H1 (cell line): ENCODE results near the gene UBN1. TPM values are rescaled to one million over a fixed set of nuclear protein-coding genes. Genes with fewer than 3 reads are reported as not detected.

Source experiments
- CTCF ChIA-PET: fragments of 300-600 bp; sonication (Branson Sonifier 250); formaldehyde crosslinking; loops from one replicate; lab custom pipeline; 2021; ENCODE audit not compliant: partially characterized antibody; lab: Charles Lee
- POLR2A ChIA-PET: fragments of 300-600 bp; sonication (Branson Sonifier 250); formaldehyde crosslinking; loops from one replicate; lab custom pipeline; 2021; ENCODE audit warnings: inconsistent platforms; ENCODE audit not compliant: partially characterized antibody; lab: Charles Lee
- DNase-seq, 2 experiments: peaks; one replicate each; pipeline versions ENCODE4 v3.0.0 to v3.0.0-alpha.2; 2010 to 2022; ENCODE audit warnings: low spot score in 2 of 2, low read depth in 1 of 2, mixed read lengths in 1 of 2
- FAIRE-seq: peaks from 2 replicates; lab custom pipeline; 2011; peaks lifted over from hg19 to GRCh38; lab: Jason Lieb, UNC
- H2AFZ ChIP-seq: 2 replicates; pipeline ENCODE4 v1.8.1; 2012; ENCODE audit warnings: low read length, inconsistent platforms
- H2AK5ac ChIP-seq: 2 replicates; pipeline ENCODE4 v1.6.1; 2013; ENCODE audit warnings: low read depth, low read length
- H2BK120ac ChIP-seq: replicated peaks from 2 replicates; pipeline ENCODE3; 2013; ENCODE audit warnings: low read depth, low read length, inconsistent platforms
- H2BK12ac ChIP-seq: 2 replicates; pipeline ENCODE4 v1.6.1; 2013; ENCODE audit warnings: low read depth, low read length
- H2BK15ac ChIP-seq: 2 replicates; pipeline ENCODE4 v1.6.1; 2013; ENCODE audit warnings: low read length
- H2BK20ac ChIP-seq: 2 replicates; pipeline ENCODE4 v1.6.1; 2013; ENCODE audit warnings: low read length
- H2BK5ac ChIP-seq: 2 replicates; pipeline ENCODE4 v1.6.1; 2013; ENCODE audit warnings: low read depth, low read length
- H3K14ac ChIP-seq: 2 replicates; pipeline ENCODE4 v1.6.1; 2013; ENCODE audit warnings: inconsistent platforms; ENCODE audit not compliant: insufficient read length
- H3K18ac ChIP-seq: 2 replicates; pipeline ENCODE4 v1.6.1; 2013; ENCODE audit warnings: low read length; ENCODE audit errors: extremely low read depth
- H3K23ac ChIP-seq: 2 replicates; pipeline ENCODE4 v1.6.1; 2013; ENCODE audit warnings: inconsistent platforms; ENCODE audit not compliant: insufficient read length
- H3K23me2 ChIP-seq: 2 replicates; pipeline ENCODE4 v1.6.1; 2013; ENCODE audit warnings: low read depth, low read length
- H3K27ac ChIP-seq: 2 replicates; pipeline ENCODE4 v1.6.1; 2011; ENCODE audit warnings: low read depth, low read length, inconsistent platforms
- H3K27me3 ChIP-seq, 4 experiments: replicated peaks in 1 of 4; 1 replicate in 1 of 4; 2 replicates in 3 of 4; pipeline versions ENCODE4 v1.6.1 to v1.8.1; 2011 to 2013; ENCODE audit warnings: low read length in 3 of 4, mild to moderate bottlenecking in 3 of 4, inconsistent platforms in 2 of 4, mixed read lengths in 2 of 4, moderate library complexity in 1 of 4; ENCODE audit not compliant: control insufficient read depth in 3 of 4, insufficient read depth in 3 of 4; ENCODE audit errors: extremely low read depth in 1 of 4
- H3K36me3 ChIP-seq, 4 experiments: 2 replicates each; pipeline versions ENCODE4 v1.6.1 to v1.8.1; 2011 to 2013; ENCODE audit warnings: mild to moderate bottlenecking in 4 of 4, low read length in 3 of 4, moderate library complexity in 2 of 4, control low read depth in 1 of 4, inconsistent platforms in 1 of 4; ENCODE audit not compliant: insufficient read depth in 4 of 4, control insufficient read depth in 2 of 4
- H3K4ac ChIP-seq: replicated peaks from 2 replicates; pipeline ENCODE3; 2013; ENCODE audit warnings: low read length, low read depth, mixed read lengths, inconsistent platforms; ENCODE audit not compliant: insufficient read length
- H3K4me1 ChIP-seq, 4 experiments: replicated peaks in 1 of 4; 1 replicate in 1 of 4; 2 replicates in 3 of 4; pipeline versions ENCODE4 v1.6.1 to v1.8.1; 2011 to 2013; ENCODE audit warnings: low read length in 3 of 4, inconsistent platforms in 2 of 4, mixed read lengths in 1 of 4; ENCODE audit not compliant: insufficient read depth in 4 of 4, control insufficient read depth in 3 of 4
- H3K4me2 ChIP-seq, 2 experiments: 2 replicates each; pipeline versions ENCODE4 v1.6.1 to v1.8.1; 2011 to 2013; ENCODE audit warnings: low read depth in 2 of 2, low read length in 2 of 2, control low read depth in 1 of 2, inconsistent platforms in 1 of 2, mild to moderate bottlenecking in 1 of 2; ENCODE audit not compliant: insufficient read depth in 1 of 2
- H3K4me3 ChIP-seq, 4 experiments: fragments of 200-600, 300-600 bp in 1 of 4; sonication (generic), shearing (Covaris generic), sonication (Bioruptor Twin) in 1 of 4; 2 replicates each; pipeline versions ENCODE4 v1.5.1 to v1.8.1; 2011 to 2016; ENCODE audit warnings: low read length in 4 of 4, low read depth in 3 of 4, control low read depth in 2 of 4, inconsistent platforms in 2 of 4, mild to moderate bottlenecking in 2 of 4, mixed read lengths in 1 of 4, moderate library complexity in 1 of 4; ENCODE audit not compliant: insufficient read depth in 2 of 4; ENCODE audit errors: extremely low read depth in 1 of 4
- H3K56ac ChIP-seq: replicated peaks from 2 replicates; pipeline ENCODE3; 2013; ENCODE audit warnings: low read depth, mild to moderate bottlenecking, mixed read lengths, low read length, inconsistent platforms; ENCODE audit not compliant: insufficient read length
- H3K79me1 ChIP-seq: 2 replicates; pipeline ENCODE4 v1.6.1; 2013; ENCODE audit warnings: low read depth, low read length, control low read depth
- H3K79me2 ChIP-seq, 2 experiments: 2 replicates each; pipeline versions ENCODE4 v1.6.1 to v1.8.1; 2012 to 2013; ENCODE audit warnings: low read length in 2 of 2, mild to moderate bottlenecking in 2 of 2, inconsistent platforms in 1 of 2; ENCODE audit not compliant: insufficient read depth in 2 of 2, control insufficient read depth in 1 of 2
- H3K9ac ChIP-seq, 4 experiments: replicated peaks in 1 of 4; 1 replicate in 1 of 4; 2 replicates in 3 of 4; pipeline versions ENCODE4 v1.6.1 to v1.8.1; 2011 to 2013; ENCODE audit warnings: low read depth in 3 of 4, low read length in 3 of 4, control low read depth in 2 of 4, mild to moderate bottlenecking in 2 of 4, moderate library complexity in 2 of 4, inconsistent platforms in 1 of 4; ENCODE audit errors: extremely low read depth in 1 of 4
- H3K9me3 ChIP-seq, 2 experiments: 2 replicates each; pipeline versions ENCODE4 v1.6.1 to v1.8.1; 2012 to 2013; ENCODE audit warnings: mild to moderate bottlenecking in 2 of 2, moderate library complexity in 2 of 2, control low read depth in 1 of 2, inconsistent platforms in 1 of 2, low read depth in 1 of 2, low read length in 1 of 2, mixed read lengths in 1 of 2; ENCODE audit not compliant: insufficient read depth in 2 of 2
- H4K20me1 ChIP-seq, 2 experiments: replicated peaks in 1 of 2; 2 replicates each; pipeline versions ENCODE3 to v1.8.1; 2011 to 2013; ENCODE audit warnings: inconsistent platforms in 2 of 2, low read length in 2 of 2, mild to moderate bottlenecking in 1 of 2; ENCODE audit not compliant: insufficient read depth in 2 of 2, control insufficient read depth in 1 of 2
- H4K5ac ChIP-seq: 2 replicates; pipeline ENCODE4 v1.6.1; 2013; ENCODE audit warnings: low read length, low read depth, mixed read lengths, inconsistent platforms; ENCODE audit not compliant: insufficient read length
- H4K8ac ChIP-seq: 2 replicates; pipeline ENCODE4 v1.8.0; 2013; ENCODE audit warnings: mild to moderate bottlenecking, moderate library complexity, low read length, inconsistent platforms; ENCODE audit not compliant: insufficient read depth; ENCODE audit errors: extremely low read depth
- H4K91ac ChIP-seq: replicated peaks from 2 replicates; pipeline ENCODE3; 2013; ENCODE audit warnings: low read length, mixed read lengths, inconsistent platforms; ENCODE audit not compliant: insufficient read length
- WGBS, 2 experiments: shearing (Covaris generic) in 1 of 2; methylation state at CpG; one replicate each; pipeline versions ENCODE4 v1.1.6 to v1.1.7; 2013 to 2015; ENCODE audit warnings: low lambda C conversion rate in 2 of 2, mixed read lengths in 2 of 2, inconsistent platforms in 1 of 2, low coverage in 1 of 2, missing lambda C conversion rate in 1 of 2; ENCODE audit not compliant: insufficient replicate concordance in 2 of 2, insufficient coverage in 1 of 2, insufficient read length in 1 of 2; ENCODE audit errors: extremely low coverage in 1 of 2, missing lambda C conversion rate in 1 of 2; 5-methylcytosine and 5-hydroxymethylcytosine counted together
- polyA plus RNA-seq, 7 experiments: library from polyadenylated mRNA; depleted of rRNA in 3 of 7; stranded (reverse) in 5 of 7; unstranded in 2 of 7; fragments of >200 nt in 5 of 7; fragments of 200-250 nt in 2 of 7; gene quantifications; 1 replicate in 5 of 7; 2 replicates in 1 of 7; 4 replicates in 1 of 7; pipeline versions ENCODE4 v1.2.1 to v1.2.3, GENCODE V29; 2011 to 2013; ENCODE audit warnings: missing spikeins in 2 of 7, mixed read lengths in 2 of 7
- total RNA-seq: library from RNA; stranded (reverse); fragmentation: NEBNext Ultra II Directional; extraction: Animal tissue kit (Norgen Biotek cat#: 25700); gene quantifications from 2 replicates; pipeline ENCODE4 v1.2.1, GENCODE V29; 2021

The UBN1 gene
- total and polyA plus RNA-seq, 2 of the 8 experiments (the other 6 are each of a cell fraction or from before 2014, with no cell fraction given): 16.2 to 37.0 TPM

GRCh38 chr16:4833584-4833983 is 13.7 kb upstream of the UBN1 start:
- no peak overlapping the region for H2BK12ac ChIP-seq
- 94% methylated on average over 1 of the region's 1 CpG; no CpG with 5 or more reads in 1 of the 2 experiments for WGBS, 2 experiments
- no peaks in the 10 kb centered on the region for H3K4me1 ChIP-seq
- H4K91ac ChIP-seq: no peak overlapping the region
- H2AFZ ChIP-seq: no peak overlapping the region
- H4K20me1 ChIP-seq: peaks cover 2% of the 10 kb centered on the region in 2 experiments
- H3K27me3 ChIP-seq: no peaks in the 10 kb centered on the region
- H3K79me1 ChIP-seq: peaks cover 4% of the 10 kb centered on the region; the same call in 1 of the 2 replicates
- no peak overlapping the region for H2BK15ac ChIP-seq
- H3K18ac ChIP-seq: no peak overlapping the region
- H3K9ac ChIP-seq: no peak overlapping the region
- 0 out of 4 replicates have a peak, but pooled peaks cover 0 to 4% of the 10 kb centered on the region in 2 experiments for H3K79me2 ChIP-seq
- CTCF ChIA-PET: interaction anchor here (0.7 kb wide), 1 partner anchor 9 kb away, joined by 4 read pairs; no protein-coding TSS in a partner anchor
- peaks cover 22 to 70% (median 43%) of the 10 kb centered on the region in 4 experiments for H3K36me3 ChIP-seq
- no peak overlapping the region for H3K14ac ChIP-seq
- H2BK20ac ChIP-seq: no peak overlapping the region
- no peak overlapping the region for H3K56ac ChIP-seq
- H3K9me3 ChIP-seq: no peaks in the 10 kb centered on the region
- H4K5ac ChIP-seq: no peak overlapping the region
- H3K23me2 ChIP-seq: no peaks in the 10 kb centered on the region
- FAIRE-seq (no peak), DNase-seq (no peak)
- H3K4ac ChIP-seq: no peak overlapping the region
- no peak overlapping the region for H2BK5ac ChIP-seq
- no peak overlapping the region for H3K23ac ChIP-seq
- no peak overlapping the region for H3K4me3 ChIP-seq
- POLR2A ChIA-PET: no interaction called here
- H3K4me2 ChIP-seq: no peak overlapping the region
- no peak overlapping the region for H2AK5ac ChIP-seq
- no peak overlapping the region for H3K27ac ChIP-seq
- no peak overlapping the region for H2BK120ac ChIP-seq
- no peak overlapping the region for H4K8ac ChIP-seq
